Measurements from ENCODE around the gene FGF8.
A peak's percentile ranks its signal among the peaks of the same experiment; 100 is the strongest.

FGF8 gene

DNA sequence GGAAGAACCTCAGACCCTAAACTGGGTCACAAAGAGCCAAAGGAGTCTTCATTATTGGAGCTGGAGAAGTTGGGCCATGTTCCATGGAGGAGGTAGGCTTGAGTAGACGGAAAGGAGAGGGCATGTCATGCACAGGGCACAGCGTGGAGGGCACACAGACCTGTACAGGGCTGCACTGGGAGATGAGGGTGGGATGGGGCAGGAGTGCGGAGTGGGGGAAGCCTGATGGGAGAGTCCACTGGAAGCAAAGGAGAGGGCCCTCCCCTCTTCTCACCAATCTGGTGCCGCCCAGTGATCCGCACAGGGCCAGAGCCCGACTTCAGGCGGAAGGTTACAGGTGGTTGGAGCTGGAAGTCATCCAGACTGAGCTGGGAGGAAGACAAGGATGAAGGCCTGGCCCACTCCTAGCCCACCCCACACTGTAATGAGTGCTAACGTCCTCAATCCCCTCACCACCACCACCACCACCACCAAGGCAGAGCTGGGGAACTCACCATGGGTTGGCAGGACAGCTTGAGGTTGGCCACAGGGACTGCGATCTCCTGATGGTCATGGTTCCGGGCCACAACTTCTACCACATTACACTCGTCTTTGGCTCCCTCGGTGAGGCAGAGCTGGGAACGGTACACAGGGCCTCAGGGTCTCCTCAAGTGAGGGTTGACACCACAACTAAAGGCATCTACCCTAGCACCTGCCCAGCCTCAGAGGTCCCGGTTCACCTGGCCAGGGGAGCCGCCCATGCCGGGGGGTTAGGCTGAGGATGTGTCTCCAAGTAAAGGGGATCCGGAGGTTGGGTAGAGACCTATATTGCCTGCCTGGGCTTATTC is 6.3 kb upstream of the FGF8 start:
- no peak for DNase-seq

DNA sequence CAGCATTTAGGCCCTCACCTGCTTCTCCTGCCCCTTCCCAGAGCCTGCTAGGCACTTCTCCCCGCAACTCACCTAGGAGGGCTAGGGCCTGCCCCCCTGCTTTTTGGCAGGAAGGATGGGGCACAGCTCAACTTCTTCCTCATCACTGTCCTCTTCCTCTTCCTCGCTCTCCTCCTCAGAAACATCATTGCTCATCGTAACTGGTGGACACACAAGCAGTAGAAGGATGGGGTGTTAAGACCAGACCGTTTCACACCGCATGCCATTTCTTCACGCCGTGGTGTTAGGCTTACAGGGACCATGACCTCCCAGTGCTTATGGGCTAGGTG is 5.7 kb upstream of the FGF8 start:
- DNase-seq = no peak

DNA sequence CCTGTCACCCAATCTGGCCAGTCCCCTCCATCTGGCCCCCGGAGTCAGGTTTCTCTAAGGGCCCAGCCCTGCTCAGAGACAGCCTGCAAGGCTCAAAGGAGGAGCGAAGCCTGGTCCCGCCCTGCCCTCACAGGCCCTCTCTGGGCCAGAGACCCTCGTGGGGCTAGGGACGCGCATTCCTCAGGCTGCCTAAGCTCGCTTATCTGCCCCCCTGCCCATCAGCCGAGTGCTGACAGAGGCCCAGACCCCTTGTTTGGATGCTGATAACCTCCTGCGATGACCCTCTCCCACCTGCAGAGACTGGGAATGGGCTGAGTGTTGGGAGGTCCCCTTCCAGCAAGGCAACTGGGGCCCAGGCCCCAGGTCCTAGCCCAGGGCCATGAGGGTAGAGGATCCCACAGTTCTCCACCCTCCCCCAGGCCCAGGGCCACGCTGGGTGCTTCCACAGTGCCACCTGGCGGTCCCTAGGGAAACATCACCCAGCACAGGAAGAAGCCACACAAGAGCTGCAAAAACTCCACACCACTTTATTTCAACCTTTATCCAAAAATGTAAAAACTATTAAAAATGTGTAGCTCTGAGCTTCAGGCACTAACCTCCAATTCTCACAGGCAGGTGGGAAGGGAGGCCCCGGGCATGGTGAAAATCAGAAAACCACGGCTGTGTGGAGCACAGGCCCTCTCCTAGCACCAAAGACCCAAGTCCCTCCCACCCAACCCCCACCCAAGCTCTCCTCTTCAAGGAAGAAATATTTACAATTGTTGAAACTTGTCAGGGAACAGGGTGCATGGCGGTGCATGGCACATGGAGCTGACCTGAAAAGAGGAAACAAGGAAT is 5.1 kb upstream of the FGF8 start:
- DNase-seq = peak; percentile 41 to 66 (median 55)

DNA sequence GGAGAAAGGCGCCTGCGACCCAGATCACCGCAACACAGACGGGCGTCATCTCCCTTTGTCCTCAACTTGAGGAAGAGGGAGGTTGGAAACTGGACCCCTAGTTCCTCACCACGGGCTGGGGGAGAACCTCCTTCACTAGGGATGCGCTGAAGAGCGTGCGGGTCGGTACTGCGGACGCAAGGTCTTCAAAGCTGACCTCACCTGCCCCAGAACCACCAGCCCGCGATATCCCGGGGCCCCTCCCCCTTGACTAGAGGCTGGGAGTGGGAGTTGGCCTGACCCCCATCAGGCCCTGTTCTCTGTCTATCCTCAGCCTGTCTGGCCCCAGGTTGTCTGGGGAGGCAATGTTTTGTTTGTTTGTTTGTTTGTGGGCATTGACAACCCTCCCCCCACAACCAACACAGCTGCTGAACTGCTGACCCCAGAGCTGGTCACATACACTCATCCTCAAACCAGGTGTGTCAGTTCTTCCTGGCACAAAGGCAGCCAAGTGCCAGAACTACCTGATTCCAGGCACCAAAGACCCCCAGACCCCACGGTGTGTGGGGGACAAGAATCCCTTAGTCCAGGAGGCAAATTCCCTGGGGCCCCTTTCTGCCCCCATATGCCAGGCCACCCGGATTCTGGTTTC is 4.4 kb upstream of the FGF8 start:
- DNase-seq = no peak

DNA sequence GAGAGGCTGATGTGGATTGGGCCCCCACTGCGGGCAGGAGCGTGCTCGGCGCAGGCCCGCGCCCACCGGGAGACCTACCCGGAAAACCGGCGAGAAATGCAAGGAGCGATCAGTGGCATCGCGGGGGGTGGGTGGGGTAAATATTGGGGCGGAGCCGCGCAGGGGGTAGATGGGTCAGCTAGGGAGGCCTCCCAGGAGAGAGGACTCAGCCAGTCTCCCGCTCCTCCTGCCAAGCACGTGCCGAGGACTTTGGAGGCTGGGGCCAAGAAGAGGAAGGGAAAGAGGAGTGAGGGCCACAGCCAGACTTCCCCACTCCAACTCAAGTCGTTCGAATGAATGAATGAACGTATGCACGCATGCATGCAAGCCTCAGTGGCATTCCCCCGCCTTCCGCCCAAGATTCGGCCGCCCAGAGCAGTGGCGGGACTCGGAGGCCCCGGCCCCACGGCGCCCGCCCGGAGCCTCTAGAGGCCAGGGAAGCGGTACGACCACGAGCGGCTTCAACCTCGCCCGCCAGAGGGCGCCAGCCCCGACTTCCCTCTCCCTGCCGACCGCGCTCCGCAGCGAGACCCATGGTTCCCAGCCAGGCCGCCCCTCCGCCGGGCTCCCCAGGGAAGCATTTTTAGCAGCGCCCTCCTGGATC is 3.8 kb upstream of the FGF8 start:
- DNase-seq = peak; percentile 60 to 78 (median 74)

DNA sequence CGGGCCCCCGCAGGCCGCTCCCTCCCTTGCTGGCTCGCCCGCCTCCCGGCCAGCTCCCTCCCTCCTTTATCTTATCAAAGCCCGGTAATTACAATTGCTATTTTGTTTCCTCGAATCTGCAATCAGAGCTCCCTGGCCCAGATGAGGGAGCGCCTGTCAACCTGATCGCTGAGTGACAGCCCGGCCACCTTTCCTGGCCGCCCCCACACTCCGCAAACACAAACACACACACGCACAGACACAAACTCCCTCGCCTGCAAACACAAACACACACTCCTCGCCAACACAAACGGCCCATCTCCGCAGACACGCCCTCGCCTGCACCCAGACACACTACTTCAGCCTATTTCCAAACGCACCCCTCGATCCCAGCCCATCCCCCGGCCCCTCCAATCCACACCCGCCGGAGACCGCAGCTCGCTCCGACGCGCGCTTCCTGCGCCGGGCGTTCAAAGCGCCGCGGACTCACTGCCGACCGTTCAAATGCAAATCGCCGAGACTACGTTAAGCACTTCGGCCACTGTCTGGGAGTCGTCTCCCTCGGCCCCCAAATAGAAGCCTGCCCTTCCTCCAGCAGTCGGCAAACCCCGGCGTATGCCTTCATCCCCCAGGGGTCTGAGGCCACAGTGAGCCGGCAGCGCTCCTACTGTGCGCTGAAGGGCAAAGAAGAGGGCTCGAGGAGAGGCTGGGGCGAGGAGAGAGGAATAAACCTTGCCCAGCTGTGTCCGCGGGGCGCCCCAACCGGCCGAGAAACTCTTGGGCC is 3.0 kb upstream of the FGF8 start:
- peak in 1 of 5 donors; percentile 38 for DNase-seq

DNA sequence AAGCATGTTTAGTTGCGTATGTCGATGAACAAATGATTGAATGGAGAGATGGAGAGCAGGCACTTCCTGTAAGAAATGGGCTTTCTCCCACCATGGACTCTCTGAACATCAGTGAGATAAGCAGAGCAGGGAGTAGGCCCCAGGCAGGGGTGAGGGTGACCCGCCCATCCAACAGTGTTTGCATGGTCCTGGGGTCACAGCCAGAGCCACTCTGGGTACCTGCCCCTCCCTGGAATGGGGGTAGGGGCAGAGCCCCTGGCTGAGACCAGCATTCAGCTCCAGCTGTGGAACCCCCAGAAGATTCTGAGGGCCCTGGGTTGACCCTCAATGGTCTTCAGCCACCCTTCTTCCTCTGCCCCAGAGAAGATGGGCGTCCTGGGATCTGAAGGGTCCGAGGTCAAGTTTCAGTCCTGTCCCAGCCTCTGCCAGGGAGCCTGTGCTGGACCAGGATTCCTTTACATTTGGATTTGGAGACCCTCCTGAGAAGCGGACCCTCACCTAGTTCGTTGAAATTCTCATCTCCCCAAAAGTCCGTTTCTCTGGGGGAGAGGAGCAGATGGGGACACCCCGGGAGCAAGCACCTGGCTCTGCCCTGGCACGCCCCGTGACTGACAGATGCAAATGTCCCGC is 2.4 kb upstream of the FGF8 start:
- DNase-seq = no peak

DNA sequence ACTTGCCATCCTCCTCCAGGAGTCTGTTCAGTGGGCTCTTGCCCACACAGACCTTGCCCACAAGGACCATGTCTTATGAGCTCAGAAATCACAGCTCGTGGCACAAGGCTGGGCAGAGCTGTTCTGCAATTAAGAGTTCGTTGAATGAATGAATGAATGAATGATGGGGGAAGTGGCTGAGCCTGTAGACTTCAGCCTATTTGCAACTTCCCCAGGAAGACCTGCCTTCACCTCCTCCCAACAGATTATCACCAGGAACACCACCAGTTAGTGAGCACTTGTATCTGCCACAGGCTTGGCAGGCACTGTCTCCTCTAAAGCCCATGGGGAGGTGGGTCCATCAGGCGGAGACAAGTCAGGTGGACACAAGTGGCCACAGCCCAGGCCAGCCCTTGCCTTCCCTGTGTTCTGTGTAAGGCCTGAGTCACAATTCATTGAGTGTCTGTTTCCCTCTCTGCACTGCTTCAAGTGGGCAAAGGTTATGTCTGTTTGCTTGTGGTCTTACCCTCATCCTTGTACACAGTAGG is 1.8 kb upstream of the FGF8 start:
- DNase-seq = no peak

DNA sequence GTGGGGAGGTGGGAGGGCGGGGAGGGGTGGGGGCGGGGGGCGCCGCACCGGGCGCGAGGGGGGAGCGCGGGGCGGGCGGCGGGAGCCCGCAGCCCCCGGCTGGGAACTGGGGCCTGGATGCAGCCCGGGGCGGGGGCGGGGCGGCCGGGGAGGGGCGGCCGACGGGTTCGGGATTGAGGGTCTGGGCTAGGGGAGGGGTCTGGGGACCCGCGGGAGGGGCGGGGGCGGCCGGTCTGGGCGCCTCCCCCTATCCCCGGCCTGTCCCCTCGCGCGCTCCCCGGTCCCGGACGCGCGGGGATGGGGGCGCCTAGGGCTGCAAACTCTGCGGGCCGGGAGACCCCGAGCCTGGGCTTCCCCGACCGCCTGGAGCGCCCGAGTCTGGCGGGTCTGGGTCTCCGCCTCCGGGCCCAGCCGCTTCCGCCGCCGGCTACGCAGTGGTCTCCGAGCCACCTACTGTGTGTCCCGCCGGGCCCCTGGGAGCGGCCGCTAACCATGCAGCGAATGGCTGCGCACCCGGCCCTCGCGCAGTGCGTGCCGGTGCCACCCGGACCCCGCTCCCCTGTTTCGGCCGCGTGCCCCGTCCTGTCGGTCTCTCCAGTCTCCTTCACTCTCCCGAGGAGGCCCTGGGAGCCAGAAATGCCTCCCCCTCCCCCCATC is 375 bp upstream of the FGF8 start:
- no peak for DNase-seq

DNA sequence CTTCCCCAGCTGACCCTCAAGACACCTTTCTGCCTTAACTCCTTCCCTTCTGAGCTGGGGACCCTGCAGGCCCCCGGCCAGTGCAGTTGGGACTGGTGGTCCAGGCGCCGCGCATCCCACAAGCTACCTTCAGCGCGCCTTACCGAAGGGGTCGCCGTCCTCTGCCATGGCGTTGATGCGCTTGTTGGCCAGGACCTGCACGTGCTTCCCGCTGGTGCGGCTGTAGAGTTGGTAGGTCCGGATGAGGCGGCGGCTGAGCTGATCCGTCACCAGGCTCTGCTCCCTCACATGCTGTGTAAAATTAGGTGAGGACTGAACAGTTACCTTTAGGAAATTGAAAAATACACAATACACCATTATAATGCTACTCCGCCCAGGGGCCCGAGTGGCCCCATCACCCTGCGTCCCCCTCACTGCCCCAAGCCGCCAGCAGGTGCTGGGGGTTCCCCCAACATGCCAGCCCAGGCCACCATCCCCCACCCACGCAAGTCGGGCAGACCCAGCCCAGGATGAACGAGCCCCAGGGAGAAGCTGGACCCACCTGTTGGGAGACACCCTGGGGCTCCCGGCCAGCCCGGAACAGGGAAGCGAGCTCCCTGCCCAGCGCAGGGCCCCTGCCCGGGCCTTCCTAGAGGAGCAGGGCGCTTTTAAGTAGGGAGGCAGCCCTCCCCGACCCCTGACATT is 1.2 kb downstream of the FGF8 start:
- DNase-seq = no peak

DNA sequence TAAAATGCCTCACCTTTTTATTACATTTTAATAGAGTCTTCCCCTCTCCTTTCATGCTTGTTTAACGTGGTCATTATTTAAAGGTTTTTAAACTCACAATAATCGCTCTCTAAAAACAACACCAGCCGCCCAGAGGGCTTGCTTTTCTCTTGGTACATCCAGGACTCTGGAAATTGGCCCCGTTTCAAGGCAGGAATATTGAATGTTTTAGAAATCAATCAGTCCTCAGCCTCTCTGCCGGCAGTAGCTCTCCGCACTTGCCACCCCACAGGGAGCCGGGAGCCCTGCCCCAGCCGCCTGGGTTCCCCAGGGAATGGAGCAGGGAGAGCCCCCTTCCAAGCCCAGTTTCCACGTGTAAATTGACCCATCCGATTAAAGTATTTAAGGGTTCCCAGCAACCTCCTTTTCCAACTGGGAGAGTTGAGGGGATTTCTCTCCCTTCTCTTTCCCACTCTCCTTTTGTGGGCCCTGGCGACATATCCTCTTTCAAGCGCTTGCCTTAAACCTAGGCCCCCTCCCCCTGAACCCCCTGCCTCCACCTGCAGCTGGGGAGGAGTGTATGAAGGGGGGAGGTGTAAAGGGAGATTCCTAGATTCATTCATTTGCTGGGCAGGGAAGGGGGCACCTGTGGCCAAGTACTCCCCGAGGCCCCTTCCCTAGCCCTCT is 1.9 kb downstream of the FGF8 start:
- DNase-seq = no peak

DNA sequence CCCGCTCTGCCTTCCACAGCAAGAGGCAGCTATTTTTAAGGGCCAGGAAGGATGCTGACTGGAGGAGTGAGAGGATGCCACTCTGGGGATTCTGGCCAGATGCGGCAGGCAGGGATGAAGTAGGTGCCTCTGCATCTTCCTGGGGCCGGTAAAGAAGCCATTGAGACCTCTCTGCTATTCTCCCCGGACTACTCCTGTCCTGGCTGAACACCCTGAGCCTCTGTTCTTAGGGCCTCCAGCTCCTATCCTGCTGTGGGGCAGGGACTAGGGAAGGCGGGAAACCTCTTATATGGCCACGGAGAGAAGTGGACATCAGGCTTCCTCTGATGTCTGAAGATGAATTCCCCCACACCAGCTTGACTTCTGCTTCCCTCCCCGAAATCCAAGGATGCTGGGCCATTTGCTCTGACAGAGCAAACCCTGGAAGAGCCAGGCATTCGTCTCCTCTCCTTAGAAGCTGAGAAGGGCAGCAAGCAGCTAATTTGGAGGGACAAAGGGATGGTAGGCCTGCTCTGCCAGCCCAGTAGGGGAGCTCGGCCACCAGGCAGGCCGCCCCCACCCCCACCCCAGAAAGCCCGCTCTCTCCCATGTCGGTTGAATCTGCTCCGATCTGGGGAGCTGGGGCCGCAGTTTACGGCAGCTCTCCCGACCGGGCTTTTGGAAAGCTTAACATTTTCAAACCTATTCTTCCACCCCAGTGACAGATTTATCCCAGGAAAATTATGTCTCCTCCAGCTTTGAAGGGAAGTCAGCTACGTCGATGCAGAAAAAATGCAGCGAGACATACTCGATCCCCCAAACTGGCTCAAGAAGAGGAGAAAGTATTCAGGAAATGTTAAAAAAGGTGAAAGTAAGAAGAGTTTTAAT is 2.8 kb downstream of the FGF8 start:
- no peak for DNase-seq

DNA sequence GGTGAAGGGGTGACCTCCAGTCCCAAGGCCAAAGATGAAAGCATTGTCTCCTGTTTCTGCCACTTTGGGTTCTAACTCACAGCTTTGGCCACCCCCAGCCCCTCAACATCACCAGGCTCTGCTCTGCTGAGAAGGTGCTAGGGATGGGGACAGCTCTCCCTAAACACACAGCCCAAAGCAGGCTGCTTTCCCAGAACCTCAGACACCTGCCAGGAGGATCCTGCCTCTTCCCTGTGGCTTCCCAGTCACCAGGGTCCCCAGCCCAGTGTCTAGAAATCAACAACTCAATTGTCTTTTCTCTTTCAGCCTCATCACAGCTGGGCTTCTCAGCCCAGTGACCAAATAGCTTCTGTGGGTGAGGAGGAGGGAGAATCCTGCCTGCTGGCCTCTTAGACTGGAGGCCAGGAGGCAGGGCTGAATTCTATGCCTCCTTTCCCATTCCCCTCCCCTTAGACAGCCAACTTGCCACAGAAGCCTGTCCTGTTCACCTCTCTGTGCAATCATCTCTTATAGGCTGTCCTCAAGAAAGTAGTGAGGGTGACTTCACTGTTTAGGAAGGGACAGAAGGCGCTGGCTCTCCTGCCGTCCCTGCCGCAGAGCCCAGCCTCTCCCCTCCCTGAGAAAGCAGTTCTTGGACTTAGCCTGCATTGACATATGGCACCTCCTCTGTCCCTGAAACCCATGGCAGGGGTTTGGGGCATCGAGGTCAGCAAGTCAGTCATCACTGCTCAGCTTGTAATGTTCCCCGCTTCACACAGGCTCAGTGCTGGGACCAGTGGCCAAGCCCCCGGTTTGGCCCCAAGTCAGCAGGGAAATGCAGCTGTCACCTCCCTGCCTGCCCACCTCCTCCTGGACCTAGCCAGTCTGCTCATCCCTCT is 3.7 kb downstream of the FGF8 start:
- DNase-seq = no peak

DNA sequence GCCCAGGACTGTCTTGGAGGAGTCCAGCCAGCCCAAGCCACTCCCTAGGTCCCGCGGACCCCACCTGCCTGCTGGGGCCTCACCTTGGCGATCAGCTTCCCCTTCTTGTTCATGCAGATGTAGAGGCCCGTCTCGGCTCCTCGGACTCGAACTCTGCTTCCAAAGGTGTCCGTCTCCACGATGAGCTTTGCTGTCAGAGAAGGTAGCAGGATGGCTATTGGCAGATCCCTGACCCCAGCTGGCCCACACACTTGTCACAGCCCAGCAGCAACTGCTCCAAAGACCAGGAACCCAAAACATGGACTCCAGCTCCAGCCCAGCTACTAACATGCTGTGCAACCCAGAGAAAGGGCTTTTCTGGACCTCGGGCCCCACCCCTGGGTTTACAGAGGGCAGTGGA is 4.5 kb downstream of the FGF8 start:
- no peak for DNase-seq

DNA sequence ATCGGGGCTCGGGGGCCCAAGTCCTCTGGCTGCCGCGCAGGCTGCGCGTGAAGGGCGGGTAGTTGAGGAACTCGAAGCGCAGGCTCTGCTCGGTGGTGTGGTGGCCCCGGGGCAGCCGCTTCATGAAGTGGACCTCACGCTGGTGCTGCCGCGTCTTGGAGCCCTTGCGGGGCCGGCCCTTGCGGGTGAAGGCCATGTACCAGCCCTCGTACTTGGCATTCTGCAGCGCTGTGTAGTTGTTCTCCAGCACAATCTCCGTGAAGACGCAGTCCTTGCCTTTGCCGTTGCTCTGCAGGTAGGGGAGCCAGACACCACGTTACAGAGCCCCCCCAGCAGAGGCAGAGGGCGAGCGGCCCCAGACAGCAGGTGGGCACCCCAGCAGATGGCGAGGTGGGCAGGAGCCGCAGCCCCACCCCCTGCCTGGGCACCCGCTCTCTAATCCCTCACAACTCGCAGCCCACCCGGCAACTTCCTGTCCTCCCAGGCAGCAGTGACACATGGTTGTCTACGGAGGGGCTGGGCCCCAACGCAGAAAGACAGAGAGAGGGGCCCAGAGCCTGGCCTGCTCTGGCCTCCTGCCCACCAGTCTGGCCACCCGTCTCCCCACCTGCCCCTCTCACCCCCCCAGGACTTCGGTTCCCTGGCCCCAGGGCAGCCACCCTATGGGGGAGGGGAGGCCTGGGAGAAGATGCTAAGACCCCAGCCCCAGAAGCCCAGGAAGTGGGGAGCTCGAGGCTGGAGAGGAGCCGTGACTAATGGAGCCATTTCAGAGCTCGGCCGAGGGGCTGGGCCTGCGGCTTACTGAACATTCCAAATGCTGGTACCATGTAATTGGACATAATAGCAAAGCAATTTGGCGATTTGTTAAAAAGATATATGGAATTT is 5.3 kb downstream of the FGF8 start:
- no peak for DNase-seq

DNA sequence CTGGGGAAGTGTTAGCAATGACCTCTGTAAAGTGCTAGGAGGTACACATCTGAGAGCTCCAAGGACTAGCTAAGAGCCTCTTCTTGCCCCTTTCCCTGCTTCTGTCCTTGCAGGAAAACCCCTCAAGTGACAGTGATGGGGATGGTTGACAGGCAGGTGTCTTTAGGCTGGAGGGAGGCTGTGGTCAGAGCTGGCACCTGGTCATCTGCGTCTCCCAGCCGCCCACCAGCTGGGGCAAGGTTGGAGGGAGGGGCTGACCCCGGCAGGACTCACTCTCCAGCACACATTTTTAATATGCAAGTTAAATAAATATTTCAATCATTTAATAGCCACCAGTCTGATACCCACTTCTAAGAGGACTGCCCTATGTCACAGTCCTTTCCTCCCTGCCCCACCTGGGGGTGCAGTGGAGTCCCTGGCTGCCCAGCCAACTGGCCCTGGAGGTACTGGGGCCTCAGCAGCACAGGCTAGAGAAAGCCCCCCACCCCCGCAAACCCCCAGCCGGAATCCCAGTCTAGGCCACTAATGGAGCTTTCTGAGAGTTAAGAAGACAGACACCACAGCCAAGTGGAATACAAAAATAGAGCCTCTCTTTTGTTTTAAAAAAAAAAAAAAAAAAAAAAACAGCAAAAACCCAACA is 6.3 kb downstream of the FGF8 start:
- DNase-seq = no peak

All from T-helper 1 cell (primary cell).